ENCODE measurements around the gene OR4D1.

OR4D1 gene

DNA sequence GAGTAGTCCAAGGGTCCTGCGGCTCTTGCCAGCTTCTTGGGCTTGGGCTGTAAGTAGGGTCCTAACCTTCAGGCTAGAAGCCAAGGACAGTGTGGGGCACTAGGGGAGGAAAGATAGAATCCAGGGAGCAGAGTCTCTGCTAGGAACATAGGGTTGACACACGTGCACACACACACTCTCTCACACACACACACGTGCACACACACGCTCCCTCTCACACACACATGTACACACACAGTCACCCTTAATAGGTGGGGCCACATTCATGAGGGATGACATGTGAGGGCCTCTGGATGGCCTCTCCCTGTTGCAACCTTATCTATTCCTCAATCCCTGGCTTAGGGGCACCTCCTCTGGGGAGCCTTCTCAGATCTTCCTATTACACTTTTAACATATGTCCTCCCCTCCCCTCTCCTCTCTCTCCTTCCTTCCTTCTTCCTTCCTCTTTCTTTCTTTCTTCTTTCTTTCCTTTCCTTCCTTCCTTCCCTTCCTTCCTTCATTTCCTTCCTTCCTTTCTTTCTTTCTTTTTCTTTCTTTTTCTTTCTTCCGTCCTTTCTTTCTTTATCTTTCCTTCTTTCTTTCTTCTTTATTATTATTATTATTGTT is 47.4 kb downstream of the OR4D1 start:
- DNase-seq, result no peak

DNA sequence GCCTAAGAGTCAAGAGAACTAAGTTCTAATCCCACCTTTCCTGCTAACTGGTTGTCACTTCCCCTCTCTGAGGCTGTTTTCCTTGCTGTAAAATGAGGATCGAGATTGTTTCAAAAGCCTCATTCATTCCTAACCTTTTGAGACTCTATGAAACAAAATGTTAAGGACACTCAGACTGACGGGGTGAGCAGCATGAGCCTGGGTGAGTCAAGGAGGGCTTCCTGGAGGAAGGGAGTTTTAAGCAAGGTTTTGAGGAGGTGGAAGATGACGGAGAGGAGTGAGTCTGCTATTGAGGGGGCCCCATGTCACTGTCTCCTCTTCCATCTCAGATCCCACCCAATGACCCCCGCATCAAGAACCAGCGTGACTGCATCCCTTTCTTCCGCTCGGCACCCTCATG is 48.4 kb downstream of the OR4D1 start:
- no peak for DNase-seq

DNA sequence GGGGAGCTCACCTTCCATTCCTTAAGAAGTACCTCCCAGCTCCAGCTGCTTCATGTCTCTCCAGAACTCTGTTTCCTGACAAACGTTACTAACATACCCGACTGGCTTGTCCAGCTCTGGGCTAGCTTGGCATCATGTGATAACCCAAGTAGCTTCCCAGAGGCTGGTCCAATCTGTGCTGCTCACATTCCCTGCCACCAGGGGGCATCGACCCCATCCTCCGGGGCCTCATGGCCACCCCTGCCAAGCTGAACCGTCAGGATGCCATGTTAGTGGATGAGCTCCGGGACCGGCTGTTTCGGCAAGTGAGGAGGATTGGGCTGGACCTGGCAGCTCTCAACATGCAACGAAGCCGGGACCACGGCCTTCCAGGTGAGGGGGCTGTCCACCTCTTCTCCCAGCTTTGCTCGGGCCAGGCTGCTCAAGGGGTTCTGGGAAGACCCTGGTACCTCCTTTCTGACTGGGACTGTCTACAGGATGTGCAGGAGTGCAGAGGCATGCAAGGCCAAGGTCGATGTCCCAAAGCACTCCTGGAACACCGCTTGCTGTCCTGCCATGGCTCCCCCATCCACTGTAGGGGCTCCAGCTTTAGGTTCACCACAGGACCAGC is 51.9 kb downstream of the OR4D1 start:
- DNase-seq, result peak in 1 of 2 experiments; percentile 15

DNA sequence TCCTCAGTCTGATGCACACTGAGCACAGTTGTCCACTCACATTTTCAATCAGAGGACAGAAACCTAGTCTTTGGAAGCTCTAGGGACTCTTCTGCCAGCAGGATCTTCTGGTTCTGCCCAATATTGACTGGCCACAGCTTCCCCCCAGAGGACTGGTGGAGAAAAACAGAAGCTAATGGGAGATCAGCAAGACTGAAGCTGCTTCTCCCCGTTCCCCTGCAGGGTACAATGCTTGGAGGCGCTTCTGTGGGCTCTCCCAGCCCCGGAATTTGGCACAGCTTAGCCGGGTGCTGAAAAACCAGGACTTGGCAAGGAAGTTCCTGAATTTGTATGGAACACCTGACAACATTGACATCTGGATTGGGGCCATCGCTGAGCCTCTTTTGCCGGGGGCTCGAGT is 54.7 kb downstream of the OR4D1 start:
- DNase-seq, result no peak

DNA sequence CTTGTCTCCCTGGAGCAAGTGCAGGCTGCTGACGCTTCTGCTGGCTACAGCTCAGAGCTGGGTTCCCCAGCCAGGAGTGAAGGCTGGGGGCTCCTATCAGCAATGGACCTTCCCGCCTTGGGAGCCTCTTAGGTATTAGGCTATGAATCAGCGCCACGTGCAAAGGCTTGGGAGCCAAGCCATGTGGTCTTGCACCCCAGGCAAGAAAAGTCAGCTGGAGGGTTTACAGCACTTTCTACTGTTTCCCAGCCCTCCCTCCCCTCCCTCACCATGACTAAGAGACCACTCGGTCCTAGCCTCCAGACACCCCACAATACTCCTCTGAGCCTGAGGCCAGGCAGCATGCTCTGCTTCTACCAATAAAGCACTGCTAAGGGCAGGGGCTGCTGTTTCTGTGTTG is 56.6 kb downstream of the OR4D1 start:
- no peak for DNase-seq

DNA sequence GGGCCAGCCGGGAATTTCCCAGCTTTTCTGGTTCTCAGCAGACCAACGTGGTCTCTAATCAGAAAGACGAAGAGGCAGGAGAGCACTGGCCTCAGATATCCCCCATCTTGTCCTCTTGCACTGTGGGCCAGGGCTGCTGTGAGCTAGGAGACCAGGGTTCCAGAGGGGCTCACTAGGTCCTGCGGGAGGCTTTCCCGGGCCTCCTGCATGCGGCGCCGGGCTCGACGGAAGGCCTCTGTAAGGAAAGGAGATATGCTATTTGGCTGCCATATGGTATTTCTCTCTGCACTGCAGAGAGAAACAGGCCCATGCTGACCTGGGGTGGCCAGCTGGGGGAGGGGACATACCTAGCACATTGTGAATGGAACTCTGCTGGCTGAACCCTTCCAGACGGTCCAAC is 57.8 kb downstream of the OR4D1 start:
- no peak for DNase-seq

GRCh38 chr17:58207451-58207850 is 59.3 kb downstream of the OR4D1 start:
- DNase-seq, result no peak

- DNase-seq, result no peak
Measured at GRCh38 chr17:58208344-58208743, 60.2 kb downstream of the OR4D1 start.
